Measurements from ENCODE around the gene SYNJ1.

The SYNJ1 gene

DNA sequence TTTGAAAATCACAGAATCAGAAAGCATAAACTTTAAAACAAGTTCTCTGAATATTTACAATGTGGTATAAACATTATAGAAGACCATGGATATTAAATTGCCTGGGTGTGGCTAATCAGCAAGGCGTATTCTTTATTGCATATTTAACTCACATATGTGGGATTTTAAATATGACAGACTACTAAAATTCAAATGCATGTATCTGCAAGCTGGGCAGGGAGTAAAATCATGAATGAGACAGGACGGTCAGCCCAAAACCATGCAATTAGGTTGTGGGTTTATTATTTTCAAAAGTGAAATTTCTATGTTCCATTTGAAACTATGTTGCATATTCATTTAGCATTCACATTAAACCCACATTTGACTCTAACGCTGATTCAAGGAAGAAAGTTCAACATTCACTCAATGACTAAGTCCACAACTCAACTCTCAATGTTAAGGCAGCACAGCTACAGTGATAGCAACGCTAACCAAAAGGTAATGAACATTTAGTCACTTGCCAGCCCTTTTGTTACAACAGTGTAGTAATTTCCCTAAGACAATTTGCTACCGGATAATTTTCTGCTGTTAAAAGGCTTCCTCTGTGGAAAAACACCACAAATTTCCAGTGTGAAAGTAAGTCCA, 6.3 kb upstream of the SYNJ1 start:
- TF ChIP-seq, protein P1, sequence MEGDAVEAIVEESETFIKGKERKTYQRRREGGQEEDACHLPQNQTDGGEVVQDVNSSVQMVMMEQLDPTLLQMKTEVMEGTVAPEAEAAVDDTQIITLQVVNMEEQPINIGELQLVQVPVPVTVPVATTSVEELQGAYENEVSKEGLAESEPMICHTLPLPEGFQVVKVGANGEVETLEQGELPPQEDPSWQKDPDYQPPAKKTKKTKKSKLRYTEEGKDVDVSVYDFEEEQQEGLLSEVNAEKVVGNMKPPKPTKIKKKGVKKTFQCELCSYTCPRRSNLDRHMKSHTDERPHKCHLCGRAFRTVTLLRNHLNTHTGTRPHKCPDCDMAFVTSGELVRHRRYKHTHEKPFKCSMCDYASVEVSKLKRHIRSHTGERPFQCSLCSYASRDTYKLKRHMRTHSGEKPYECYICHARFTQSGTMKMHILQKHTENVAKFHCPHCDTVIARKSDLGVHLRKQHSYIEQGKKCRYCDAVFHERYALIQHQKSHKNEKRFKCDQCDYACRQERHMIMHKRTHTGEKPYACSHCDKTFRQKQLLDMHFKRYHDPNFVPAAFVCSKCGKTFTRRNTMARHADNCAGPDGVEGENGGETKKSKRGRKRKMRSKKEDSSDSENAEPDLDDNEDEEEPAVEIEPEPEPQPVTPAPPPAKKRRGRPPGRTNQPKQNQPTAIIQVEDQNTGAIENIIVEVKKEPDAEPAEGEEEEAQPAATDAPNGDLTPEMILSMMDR (IDR thresholded peaks at IDR 0.05; ENCODE audit: low read depth, low read length): no peak
- DNase-seq (ENCODE audit: extremely low read depth, low read depth): no peak

DNA sequence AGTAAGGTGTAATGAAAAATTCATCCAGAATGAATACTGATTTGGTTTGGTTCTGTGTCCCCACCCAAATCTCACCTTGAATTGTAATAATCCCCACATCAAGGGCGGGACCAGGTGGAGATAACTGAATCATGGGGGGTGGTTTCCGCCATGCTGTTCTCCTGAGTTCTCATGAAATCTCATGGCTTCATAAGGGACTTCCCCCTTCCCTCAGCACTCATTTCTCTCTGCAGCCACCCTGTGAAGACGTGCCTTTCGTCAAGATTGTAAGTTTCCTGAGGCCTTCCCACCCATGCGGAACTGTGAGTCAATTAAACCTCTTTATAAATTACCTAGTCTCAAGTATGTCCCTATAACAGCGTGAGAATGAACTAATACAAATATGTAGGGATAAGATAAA, 5.5 kb upstream of the SYNJ1 start:
- DNase-seq (ENCODE audit: extremely low read depth, low read depth): no peak
- TF ChIP-seq, protein P1 (IDR thresholded peaks at IDR 0.05; ENCODE audit: low read depth, low read length): no peak

DNA sequence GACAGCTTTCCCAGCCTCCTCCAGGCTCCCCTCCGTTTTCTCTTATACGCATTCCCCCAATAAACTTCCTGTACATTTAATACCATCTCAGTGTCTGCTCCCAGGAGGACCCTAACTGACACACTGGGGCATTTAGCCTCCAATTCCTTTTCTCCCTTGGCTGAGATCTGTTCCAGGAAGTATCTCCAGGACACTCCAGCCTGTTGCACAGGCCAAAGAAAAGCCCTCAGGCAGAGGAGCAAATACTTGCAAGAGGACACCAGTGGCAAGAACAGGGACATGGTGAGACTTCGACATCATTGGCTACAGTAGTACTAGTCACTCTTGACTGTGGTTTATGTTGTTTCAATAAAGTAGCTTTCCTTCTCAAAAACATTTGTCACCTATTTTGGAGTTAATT, 4.7 kb upstream of the SYNJ1 start:
- TF ChIP-seq, protein P1 (IDR thresholded peaks at IDR 0.05; ENCODE audit: low read depth, low read length): no peak
- no peak for DNase-seq (ENCODE audit: extremely low read depth, low read depth)

DNA sequence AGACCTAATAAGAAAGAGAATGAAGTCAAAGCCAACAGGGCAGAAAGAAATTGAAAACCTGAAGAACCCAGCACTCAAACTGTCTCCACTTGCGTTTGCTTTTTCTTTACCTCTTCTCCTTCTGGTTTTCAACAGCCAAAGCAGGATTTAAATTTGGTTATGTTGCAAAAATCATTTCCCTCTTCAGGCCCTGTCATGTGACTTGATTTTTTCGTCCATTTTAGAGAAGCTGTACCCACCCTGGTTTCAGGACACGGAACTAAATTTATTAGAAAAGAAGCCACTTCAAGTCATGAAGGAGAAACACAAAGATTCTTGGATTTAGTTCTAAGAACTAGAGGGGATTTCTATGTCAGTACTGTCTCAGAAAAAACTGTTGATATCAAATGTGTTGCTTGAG, 1.0 kb upstream of the SYNJ1 start:
- DNase-seq (ENCODE audit: extremely low read depth, low read depth): no peak
- TF ChIP-seq, protein P1 (IDR thresholded peaks at IDR 0.05; ENCODE audit: low read depth, low read length): no peak

DNA sequence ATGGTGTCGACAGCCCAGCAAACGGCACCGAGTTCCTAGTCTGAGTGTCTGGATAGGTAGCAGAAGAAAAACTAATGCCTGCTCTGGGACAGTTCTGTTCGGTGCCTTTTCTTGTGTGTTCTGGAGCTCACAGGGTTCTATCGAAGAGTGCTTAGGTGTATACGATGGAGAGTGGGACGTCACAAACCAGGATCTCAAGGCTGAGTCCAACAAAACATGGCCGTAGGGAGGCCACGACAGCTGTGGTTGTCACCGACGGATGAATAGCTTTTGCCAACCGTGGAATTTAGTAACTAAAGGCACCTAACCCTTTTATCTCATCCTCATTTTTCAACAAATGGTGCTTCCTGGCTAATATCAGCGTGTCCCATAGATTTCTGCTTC, 635 bp upstream of the SYNJ1 start:
- DNase-seq (ENCODE audit: extremely low read depth, low read depth): no peak
- TF ChIP-seq, protein P1 (IDR thresholded peaks at IDR 0.05; ENCODE audit: low read depth, low read length): no peak

DNA sequence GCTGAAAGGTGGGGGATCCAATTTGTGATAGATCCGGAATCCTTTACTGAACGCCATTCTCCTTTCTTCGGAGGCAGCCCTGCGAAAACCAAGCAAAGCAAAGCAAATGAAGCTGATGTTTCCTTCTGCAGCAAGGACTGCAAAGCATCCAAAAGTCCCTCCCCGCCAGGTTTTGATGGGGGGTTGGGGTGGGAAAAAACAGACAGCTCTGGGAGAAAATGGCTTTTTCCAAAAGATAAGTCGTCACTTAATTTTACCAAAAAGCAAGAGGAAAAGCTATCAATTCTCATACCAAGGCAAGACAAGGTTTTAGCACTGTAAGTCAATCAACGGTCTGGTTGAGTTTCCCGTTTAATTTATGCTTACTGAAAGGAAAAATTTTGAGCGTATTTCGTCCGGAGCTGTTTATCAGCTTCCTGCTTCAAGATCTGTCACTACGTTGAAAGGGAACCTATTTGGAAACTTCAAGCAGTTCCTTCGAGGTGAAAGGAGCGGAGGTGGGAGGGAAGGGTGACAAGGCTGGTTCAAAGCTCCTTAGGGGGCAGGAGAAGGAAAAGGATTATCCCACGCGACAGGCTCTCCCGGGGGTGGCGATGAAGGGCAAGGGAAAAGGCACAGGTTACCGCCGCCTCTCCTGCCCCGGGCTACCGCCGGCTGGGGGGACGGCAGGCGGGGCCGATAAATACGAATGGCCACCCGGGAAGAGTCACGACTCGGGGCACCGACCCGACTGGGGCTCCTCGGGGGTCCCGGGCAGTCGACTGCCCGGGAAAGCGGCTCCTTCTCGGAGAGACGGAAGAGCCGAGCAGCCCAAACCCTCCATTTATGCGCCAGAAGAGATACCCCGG, 750 bp downstream of the SYNJ1 start:
- TF ChIP-seq, protein P1 (IDR thresholded peaks at IDR 0.05; ENCODE audit: low read depth, low read length): no peak
- no peak for DNase-seq (ENCODE audit: extremely low read depth, low read depth)

DNA sequence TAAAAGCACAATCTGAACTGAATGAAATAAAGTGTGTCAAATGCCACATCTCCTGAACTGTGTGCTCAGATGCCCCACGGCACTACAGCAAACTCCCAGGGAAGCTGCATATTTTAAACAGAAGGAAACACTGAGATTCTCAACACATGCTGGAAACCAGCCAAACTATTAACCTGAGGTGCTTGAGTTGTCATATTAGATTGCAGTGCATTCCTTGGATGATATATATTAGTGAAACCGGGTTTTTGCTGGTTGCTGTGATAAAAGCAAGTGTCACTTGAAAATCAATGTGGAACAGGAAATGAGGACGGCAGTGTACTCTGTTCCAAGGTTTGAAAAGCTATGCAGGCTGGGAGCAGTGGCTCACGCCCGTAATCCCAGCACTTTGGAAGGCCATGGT, 8.7 kb downstream of the SYNJ1 start:
- no peak for DNase-seq (ENCODE audit: extremely low read depth, low read depth)
- TF ChIP-seq, protein P1 (IDR thresholded peaks at IDR 0.05; ENCODE audit: low read depth, low read length): no peak

Data from AG09319 (cell line).